IPS DF 6.9 (cell line): Measurements from ENCODE around the gene SLC6A19.

Experiments
- DNase-seq: peaks from one replicate; pipeline ENCODE4 v3.0.0-alpha.2; 2013; ENCODE audit warnings: low read depth, low spot score
- H3K27ac ChIP-seq: one replicate; pipeline ENCODE4 v1.5.1; 2013; ENCODE audit warnings: low read length, control low read depth
- H3K27me3 ChIP-seq: 2 replicates; pipeline ENCODE4 v1.6.1; 2013; ENCODE audit warnings: mild to moderate bottlenecking, low read length; ENCODE audit not compliant: control insufficient read depth, insufficient read depth
- H3K36me3 ChIP-seq: 2 replicates; pipeline ENCODE4 v1.6.1; 2013; ENCODE audit warnings: low read length; ENCODE audit not compliant: control insufficient read depth, insufficient read depth
- H3K4me1 ChIP-seq: 2 replicates; pipeline ENCODE4 v1.6.1; 2013; ENCODE audit warnings: low read length; ENCODE audit not compliant: control insufficient read depth, insufficient read depth
- H3K4me3 ChIP-seq: 2 replicates; pipeline ENCODE4 v1.5.1; 2013; ENCODE audit warnings: mild to moderate bottlenecking, low read length
- H3K9me3 ChIP-seq: 2 replicates; pipeline ENCODE4 v1.6.1; 2013; ENCODE audit warnings: low read length, inconsistent platforms; ENCODE audit not compliant: control insufficient read depth, insufficient read depth
- WGBS: extraction: QIAGEN DNeasy Blood & Tissue Kit; methylation state at CpG from one replicate; pipeline ENCODE4 v1.1.7; 2013; ENCODE audit warnings: mixed read lengths, missing lambda C conversion rate; ENCODE audit not compliant: insufficient read length, insufficient coverage; 5-methylcytosine and 5-hydroxymethylcytosine counted together

SLC6A19 gene

DNA sequence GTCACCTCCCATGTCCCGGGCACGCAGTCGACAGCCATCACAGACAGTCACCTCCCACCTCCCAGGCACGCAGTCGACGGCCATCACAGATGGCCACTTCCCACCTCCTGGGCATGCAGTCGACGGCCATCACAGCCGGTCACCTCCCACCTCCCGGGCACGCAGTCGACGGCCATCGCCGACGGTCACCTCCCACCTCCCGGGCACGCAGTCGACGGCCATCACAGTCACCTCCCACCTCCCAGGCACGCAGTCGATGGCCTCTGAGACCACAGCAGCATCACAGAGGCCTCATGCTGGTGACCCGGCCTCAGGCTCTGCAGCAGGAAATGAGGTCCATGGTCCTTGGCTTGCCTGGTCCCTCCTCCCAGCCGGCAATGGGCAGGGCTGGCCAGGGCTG lies 5.5 kb upstream of the SLC6A19 start:
- DNase-seq = no peak
- Histone ChIP-seq H3K27me3 (no peaks in the 10 kb centered on the region), H3K4me3 (no peak overlapping the region), H3K36me3 (no peaks in the 10 kb centered on the region), H3K4me1 (no peaks in the 10 kb centered on the region; the same call in 1 of the 2 replicates), H3K9me3 (no peaks in the 10 kb centered on the region), H3K27ac (no peak overlapping the region)
- WGBS = no CpG with 5 or more reads among the region's 24 CpGs

DNA sequence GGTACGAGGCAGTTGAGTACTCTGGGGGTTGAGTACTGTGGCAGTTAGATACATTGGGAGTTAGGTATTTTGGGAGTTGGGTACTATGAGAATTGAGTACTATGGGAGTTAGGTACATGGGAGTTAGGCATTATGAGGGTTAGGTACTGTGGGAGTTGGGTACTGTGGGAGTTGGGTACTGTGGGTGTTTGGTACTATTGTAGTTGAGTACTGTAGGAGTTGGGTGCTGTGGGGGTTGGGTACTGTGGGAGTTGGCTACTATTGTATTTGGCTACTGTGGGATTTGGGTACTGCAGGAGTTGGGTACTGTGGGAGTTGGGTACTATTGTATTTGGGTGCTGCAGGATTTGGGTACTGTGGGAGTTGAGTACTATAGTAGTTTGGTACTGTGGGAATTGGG lies 4.8 kb upstream of the SLC6A19 start:
- H3K27me3 ChIP-seq = no peaks in the 10 kb centered on the region

GRCh38 chr5:1197876-1198666 lies 3.3 kb upstream of the SLC6A19 start:
- no peak overlapping the region for H3K27ac ChIP-seq
- no peaks in the 10 kb centered on the region for H3K36me3 ChIP-seq
- H3K4me3 ChIP-seq = no peak overlapping the region
- no peak for DNase-seq
- H3K4me1 ChIP-seq = no peaks in the 10 kb centered on the region; the same call in 1 of the 2 replicates
- H3K27me3 ChIP-seq = no peaks in the 10 kb centered on the region
- no CpG with 5 or more reads among the region's 7 CpGs for WGBS
- no peaks in the 10 kb centered on the region for H3K9me3 ChIP-seq

More for the DNA sequence above, 4.8 kb upstream of the SLC6A19 start:
- Histone ChIP-seq H3K36me3 (no peaks in the 10 kb centered on the region), H3K9me3 (no peaks in the 10 kb centered on the region), H3K4me3 (no peak overlapping the region), H3K4me1 (no peaks in the 10 kb centered on the region; the same call in 1 of the 2 replicates), H3K27ac (no peak overlapping the region)
- DNase-seq = no peak
- no CpG with 5 or more reads among the region's 1 CpG for WGBS

GRCh38 chr5:1199340-1199648 lies 2.1 kb upstream of the SLC6A19 start:
- no peak for DNase-seq
- H3K27me3 ChIP-seq = no peaks in the 10 kb centered on the region

GRCh38 chr5:1199649-1200494 lies 1.5 kb upstream of the SLC6A19 start:
- Histone ChIP-seq H3K27me3 (no peaks in the 10 kb centered on the region), H3K9me3 (no peaks in the 10 kb centered on the region), H3K36me3 (no peaks in the 10 kb centered on the region), H3K4me3 (no peak overlapping the region), H3K4me1 (no peaks in the 10 kb centered on the region; the same call in 1 of the 2 replicates), H3K27ac (no peak overlapping the region)
- DNase-seq = no peak
- WGBS = no CpG with 5 or more reads among the region's 26 CpGs

More at GRCh38 chr5:1199340-1199648, 2.1 kb upstream of the SLC6A19 start:
- no peak overlapping the region for H3K27ac ChIP-seq
- no peaks in the 10 kb centered on the region; the same call in 1 of the 2 replicates for H3K4me1 ChIP-seq
- H3K4me3 ChIP-seq = no peak overlapping the region
- H3K9me3 ChIP-seq = no peaks in the 10 kb centered on the region
- H3K36me3 ChIP-seq = no peaks in the 10 kb centered on the region

- no peaks in the 10 kb centered on the region for H3K27me3 ChIP-seq
- no peak overlapping the region for H3K27ac ChIP-seq
- no CpG with 5 or more reads among the region's 28 CpGs for WGBS
- no peaks in the 10 kb centered on the region for H3K36me3 ChIP-seq
- H3K4me3 ChIP-seq = no peak overlapping the region
- H3K9me3 ChIP-seq = no peaks in the 10 kb centered on the region
- no peak for DNase-seq
- H3K4me1 ChIP-seq = no peaks in the 10 kb centered on the region; the same call in 1 of the 2 replicates
Observed at GRCh38 chr5:1200495-1201326, 684 bp upstream of the SLC6A19 start.

- no peak overlapping the region for H3K4me3 ChIP-seq
- no peaks in the 10 kb centered on the region for H3K9me3 ChIP-seq
- no peaks in the 10 kb centered on the region; the same call in 1 of the 2 replicates for H3K4me1 ChIP-seq
- WGBS = no CpG with 5 or more reads among the region's 26 CpGs
- H3K36me3 ChIP-seq = no peaks in the 10 kb centered on the region
- H3K27me3 ChIP-seq = no peaks in the 10 kb centered on the region
- no peak overlapping the region for H3K27ac ChIP-seq
- DNase-seq = no peak
Observed at GRCh38 chr5:1202026-1202797, 817 bp downstream of the SLC6A19 start.

GRCh38 chr5:1202798-1203185 lies 1.4 kb downstream of the SLC6A19 start:
- H3K9me3 ChIP-seq = no peaks in the 10 kb centered on the region
- no peaks in the 10 kb centered on the region; the same call in 1 of the 2 replicates for H3K4me1 ChIP-seq
- WGBS = no CpG with 5 or more reads among the region's 7 CpGs
- DNase-seq = no peak
- no peak overlapping the region for H3K27ac ChIP-seq
- no peaks in the 10 kb centered on the region for H3K27me3 ChIP-seq
- no peaks in the 10 kb centered on the region for H3K36me3 ChIP-seq
- no peak overlapping the region for H3K4me3 ChIP-seq

DNA sequence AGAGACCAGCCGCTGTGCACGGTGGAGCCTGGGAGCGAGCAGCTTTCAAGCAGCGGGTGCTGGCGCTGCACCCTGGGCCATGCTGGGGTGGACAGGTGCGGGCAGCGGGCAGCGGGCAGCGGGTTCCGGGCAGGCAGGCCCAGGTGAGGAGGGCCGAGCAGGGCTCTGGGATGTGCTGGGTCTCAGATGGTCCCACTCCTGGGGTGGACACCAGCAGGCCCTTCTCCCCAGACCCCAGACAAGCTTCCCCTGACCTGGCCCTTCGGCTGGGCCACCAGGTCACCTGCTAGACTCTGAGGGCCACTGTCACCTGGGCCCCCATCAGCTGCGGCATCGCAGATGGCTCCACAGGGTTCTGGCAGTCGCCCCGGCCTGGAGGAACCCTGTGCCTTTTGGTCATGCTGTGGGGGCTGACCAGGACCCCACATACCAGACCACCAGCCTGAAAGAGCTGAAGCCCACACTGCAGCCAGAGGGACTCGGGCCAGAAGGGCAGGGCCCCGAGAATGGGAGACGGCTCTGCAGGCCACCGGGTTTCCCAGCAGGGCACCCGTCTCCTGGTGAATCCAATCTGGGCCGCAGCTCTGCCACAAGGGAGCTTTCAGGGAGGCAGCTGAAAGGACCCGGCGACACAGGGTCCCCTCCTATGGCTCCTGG lies 2.0 kb downstream of the SLC6A19 start:
- WGBS = no CpG with 5 or more reads among the region's 24 CpGs
- Histone ChIP-seq H3K27ac (no peak overlapping the region), H3K4me1 (no peaks in the 10 kb centered on the region; the same call in 1 of the 2 replicates), H3K4me3 (no peak overlapping the region), H3K36me3 (no peaks in the 10 kb centered on the region), H3K27me3 (no peaks in the 10 kb centered on the region), H3K9me3 (no peaks in the 10 kb centered on the region)
- no peak for DNase-seq
